Bronchial epithelial cell (primary cell): ENCODE results near the gene TMEM117. TPM values are rescaled to one million over a fixed set of nuclear protein-coding genes. Genes with fewer than 3 reads are reported as not detected.

Experiments used
- DNase-seq: peaks from one replicate; pipeline ENCODE4 v3.0.0-alpha.2; 2010; ENCODE audit warnings: low read depth
- FAIRE-seq: peaks from 2 replicates; lab custom pipeline; 2011; peaks lifted over from hg19 to GRCh38; lab: Jason Lieb, UNC
- H3K27me3 ChIP-seq: 2 replicates; pipeline ENCODE4 v1.5.1; 2011; ENCODE audit warnings: low read length; ENCODE audit not compliant: control insufficient read depth, insufficient read depth
- H3K36me3 ChIP-seq: 2 replicates; pipeline ENCODE4 v1.5.1; 2011; ENCODE audit warnings: low read length; ENCODE audit not compliant: control insufficient read depth, insufficient read depth
- H3K4me3 ChIP-seq: 2 replicates; pipeline ENCODE4 v1.5.1; 2011; ENCODE audit warnings: mild to moderate bottlenecking, low read depth, low read length, control low read depth
- total RNA-seq: library from RNA; depleted of rRNA; stranded (reverse); fragments of >200 nt; gene quantifications from 2 replicates; pipeline ENCODE4 v1.2.1, GENCODE V29; 2014
- TF ChIP-seq, protein P1 (sequence below): IDR thresholded peaks from 2 replicates; pipeline ENCODE4 v1.5.1; 2011; ENCODE audit warnings: mild to moderate bottlenecking, moderate library complexity, low read length, control low read depth, inconsistent platforms; ENCODE audit not compliant: insufficient read depth, severe bottlenecking

Gene TMEM117
- total RNA-seq, 1 donor from 2014 or later: 6.6 TPM

DNA sequence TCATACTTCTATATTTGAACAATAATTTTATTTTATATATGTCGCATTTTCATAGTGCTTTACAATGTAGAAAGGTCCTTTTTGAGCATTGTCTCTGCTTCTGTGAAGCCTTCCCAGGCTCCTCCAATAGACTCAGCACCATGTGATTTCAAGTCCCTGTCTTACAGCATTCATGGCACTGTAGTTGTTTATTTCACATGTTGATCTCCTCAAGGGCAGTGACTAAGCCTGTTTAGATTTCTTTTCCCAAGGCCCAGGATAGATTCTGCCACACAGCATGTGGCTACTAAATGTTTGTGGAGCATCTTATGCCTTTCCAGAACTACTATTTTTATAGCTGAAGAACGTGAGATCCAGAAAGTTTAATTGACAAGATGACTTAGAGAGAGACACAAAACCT, 391.7 kb downstream of the TMEM117 start:
- no peak overlapping the region for H3K4me3 ChIP-seq
- no peak for FAIRE-seq
- TF ChIP-seq, protein P1, sequence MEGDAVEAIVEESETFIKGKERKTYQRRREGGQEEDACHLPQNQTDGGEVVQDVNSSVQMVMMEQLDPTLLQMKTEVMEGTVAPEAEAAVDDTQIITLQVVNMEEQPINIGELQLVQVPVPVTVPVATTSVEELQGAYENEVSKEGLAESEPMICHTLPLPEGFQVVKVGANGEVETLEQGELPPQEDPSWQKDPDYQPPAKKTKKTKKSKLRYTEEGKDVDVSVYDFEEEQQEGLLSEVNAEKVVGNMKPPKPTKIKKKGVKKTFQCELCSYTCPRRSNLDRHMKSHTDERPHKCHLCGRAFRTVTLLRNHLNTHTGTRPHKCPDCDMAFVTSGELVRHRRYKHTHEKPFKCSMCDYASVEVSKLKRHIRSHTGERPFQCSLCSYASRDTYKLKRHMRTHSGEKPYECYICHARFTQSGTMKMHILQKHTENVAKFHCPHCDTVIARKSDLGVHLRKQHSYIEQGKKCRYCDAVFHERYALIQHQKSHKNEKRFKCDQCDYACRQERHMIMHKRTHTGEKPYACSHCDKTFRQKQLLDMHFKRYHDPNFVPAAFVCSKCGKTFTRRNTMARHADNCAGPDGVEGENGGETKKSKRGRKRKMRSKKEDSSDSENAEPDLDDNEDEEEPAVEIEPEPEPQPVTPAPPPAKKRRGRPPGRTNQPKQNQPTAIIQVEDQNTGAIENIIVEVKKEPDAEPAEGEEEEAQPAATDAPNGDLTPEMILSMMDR: no peak
- no peaks in the 10 kb centered on the region for H3K36me3 ChIP-seq
- peak; percentile 4 for DNase-seq
- H3K27me3 ChIP-seq: no peaks in the 10 kb centered on the region

DNA sequence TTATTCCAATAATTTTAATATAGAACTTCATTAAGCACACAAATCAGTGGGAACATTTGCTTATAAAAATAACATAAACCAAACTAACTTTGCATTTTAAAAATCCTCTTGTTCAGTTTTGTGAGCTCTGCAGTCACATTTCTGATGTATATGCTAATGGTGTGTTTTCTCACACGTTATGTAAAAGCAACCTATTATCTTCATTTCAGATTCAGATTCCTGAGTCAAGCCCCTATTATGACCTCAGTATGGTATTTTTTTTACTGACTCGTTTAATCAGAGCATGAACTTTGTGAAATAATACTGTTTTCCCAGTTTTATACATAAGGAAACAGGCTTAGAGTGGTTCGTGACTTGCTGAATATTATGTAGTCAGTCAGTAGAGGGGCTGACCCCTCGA, 394.0 kb downstream of the TMEM117 start:
- no peaks in the 10 kb centered on the region for H3K27me3 ChIP-seq
- H3K36me3 ChIP-seq: no peaks in the 10 kb centered on the region
- FAIRE-seq (no peak), DNase-seq (no peak)
- no peak overlapping the region for H3K4me3 ChIP-seq
- TF ChIP-seq, protein P1: no peak

DNA sequence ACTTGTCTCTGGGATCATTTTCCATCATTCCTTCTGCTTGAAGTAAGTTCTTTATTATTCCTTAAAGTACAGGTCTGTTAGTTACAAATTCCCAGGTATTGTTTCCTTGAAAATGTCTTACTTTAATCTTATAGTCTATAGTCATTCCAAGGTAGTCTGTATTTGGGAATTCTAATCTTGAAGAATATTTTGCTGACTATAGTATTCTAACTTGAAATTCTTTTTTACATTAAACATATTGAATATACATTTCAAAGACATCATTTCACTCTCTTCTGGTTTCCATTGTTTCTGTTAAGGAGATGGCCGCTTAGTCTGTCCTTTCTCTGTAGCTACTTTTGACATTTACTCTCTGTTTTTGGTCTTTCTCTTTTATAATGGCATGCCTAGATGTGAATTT, 399.8 kb downstream of the TMEM117 start:
- no peak for DNase-seq
- H3K27me3 ChIP-seq: no peaks in the 10 kb centered on the region
- TF ChIP-seq, protein P1: no peak
- no peak for FAIRE-seq
- H3K36me3 ChIP-seq: no peaks in the 10 kb centered on the region
- no peak overlapping the region for H3K4me3 ChIP-seq

DNA sequence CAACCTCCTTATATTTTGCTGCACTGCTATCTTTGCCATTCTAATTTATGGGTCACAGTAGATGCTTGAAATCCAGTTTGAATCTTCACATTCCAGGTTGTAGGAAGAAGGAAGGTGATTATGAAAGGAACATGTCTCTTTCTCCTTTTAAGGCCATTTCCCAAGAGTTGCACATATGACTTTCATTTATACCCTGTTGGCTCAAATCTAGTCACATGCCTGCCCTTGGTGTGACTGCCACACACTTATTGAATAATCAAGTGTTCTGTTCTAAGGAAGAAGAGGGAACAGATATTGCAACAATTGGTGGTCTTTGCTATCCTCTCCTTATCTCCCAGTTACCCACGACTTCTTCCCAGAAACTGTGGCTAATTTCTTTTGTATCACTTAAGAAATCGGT, 404.3 kb downstream of the TMEM117 start:
- DNase-seq (no peak), FAIRE-seq (no peak)
- H3K4me3 ChIP-seq: no peak overlapping the region
- no peaks in the 10 kb centered on the region for H3K36me3 ChIP-seq
- H3K27me3 ChIP-seq: no peaks in the 10 kb centered on the region
- TF ChIP-seq, protein P1: no peak

DNA sequence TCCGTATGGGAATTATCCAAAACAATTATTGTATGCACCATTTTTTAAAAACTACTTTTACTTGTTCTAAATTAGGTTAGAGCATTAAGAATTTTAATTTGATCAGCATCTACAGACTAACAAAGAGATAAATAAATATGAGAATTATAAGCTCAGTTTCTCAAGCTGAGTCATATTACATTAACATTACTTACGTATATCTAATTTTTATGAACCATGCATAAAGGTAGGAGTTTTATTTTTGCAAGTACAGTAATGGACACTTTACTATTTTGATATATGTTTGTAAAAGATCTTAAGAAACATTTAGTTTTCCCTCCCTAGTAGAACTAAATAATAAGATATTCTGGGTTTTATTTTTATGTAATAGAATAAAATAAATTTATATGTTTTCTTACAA, 410.1 kb downstream of the TMEM117 start:
- Histone ChIP-seq H3K27me3 (no peaks in the 10 kb centered on the region), H3K4me3 (no peak overlapping the region), H3K36me3 (no peaks in the 10 kb centered on the region)
- TF ChIP-seq, protein P1: no peak
- FAIRE-seq (no peak), DNase-seq (no peak)

DNA sequence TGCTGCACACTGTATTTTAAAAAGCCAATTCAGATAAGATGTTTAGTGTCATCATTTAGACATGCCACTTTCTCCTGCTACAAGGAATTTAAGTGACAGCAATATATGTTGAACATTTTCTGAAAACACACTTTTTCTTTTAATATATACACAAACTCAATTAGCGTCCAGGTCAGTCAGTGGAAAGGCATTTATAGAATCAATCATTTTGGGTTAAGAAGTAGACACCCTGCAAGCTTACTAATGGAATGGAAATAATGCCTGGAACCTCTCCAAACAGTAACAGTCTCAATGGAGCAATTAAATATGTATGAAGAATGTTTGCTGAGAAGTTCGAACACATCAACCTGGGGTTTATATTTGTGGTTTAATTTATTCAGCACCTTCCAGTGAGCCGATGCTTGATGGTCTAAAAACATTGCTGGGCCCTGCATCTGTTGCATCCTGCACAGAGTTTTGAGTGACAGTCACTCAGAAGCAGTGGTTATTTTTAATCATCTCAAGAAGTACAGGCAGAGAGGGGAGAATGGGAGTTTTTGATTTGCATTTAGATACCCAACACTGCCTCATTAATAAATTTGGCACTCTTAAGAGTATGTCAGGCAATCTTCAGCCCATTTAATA, 410.7 kb downstream of the TMEM117 start:
- DNase-seq: no peak
- Histone ChIP-seq H3K36me3 (no peaks in the 10 kb centered on the region), H3K4me3 (no peak overlapping the region), H3K27me3 (no peaks in the 10 kb centered on the region)
- FAIRE-seq: no peak
- TF ChIP-seq, protein P1: no peak
